HG02885 (cell line): ENCODE measurements around the gene CAMTA2.
"Not testable (repeated sequence)": the region's sequence is repeated elsewhere in the genome, so short reads cannot be mapped to it uniquely, and the experiment has no call there.

ENCODE experiments used
- ATAC-seq: cut with Tn5 transposase; IDR thresholded peaks from one replicate; pipeline ENCODE4 v1.9.1; 2021; ENCODE audit warnings: mild to moderate bottlenecking; ENCODE audit not compliant: unreplicated experiment, poor library complexity

The CAMTA2 gene

DNA sequence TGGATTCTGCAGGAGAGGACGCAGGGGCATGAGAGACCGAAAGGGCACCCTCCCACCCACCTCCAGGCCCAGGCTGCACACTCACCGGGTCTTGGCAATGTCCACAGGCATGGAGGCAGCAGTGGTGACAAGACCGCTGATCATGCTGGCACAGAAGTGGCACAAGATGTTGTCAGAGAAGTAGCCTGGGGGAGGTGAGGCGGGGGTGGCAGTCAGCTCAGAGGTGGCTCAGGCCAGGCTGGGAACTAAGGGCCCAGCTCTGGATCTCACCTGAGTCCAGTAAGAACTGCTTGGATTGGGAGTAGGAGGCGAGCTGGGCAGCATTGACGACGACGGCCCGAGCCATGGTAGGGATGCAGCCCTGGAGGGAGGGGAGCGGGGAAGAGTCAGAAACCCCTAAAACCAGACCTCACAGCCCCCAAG is 49.4 kb downstream of the CAMTA2 start:
- no peak for ATAC-seq

DNA sequence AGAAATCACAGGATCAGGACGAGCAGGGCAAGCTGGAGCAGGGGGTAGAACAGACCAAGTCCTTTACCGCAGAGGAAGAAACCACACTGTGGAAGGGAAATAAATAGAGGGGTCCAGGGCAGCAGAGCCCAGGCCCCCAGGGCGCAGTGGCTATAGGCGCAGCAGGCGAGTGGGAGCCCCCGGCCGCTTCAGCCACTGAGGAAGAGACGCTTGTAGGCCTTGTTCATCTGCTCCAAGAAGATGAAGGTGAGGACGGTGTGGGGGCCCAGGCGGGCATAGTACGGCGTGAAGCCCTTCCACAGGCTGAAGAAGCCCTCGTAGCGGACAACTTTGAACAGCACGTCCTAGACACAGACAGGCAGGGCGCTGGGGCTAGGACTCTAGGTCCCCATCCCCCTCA is 49.9 kb downstream of the CAMTA2 start:
- ATAC-seq: no peak

DNA sequence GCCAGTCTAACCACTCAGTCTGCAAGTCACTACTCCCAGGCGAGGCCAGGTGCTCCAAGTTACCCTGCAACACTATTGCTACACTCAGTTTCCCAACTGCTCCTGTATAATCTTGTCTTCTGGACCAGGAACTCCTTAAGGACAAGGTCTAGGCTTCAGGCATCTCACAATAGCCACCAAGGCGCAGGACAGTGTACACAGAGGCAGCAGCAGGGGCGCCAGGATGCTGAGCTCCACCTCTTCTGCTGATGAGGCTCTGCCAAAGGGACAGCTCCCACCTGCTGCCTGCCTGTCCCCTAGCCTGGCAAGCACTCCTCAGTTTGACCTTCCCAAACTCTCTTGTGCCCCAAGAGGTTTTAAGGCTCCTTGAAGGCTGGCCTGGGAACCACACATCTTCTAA is 51.0 kb downstream of the CAMTA2 start:
- ATAC-seq: no peak

GRCh38 chr17:4935650-4936049 is 51.8 kb downstream of the CAMTA2 start:
- no peak for ATAC-seq

GRCh38 chr17:4934173-4934979 is 53.1 kb downstream of the CAMTA2 start:
- no peak for ATAC-seq

DNA sequence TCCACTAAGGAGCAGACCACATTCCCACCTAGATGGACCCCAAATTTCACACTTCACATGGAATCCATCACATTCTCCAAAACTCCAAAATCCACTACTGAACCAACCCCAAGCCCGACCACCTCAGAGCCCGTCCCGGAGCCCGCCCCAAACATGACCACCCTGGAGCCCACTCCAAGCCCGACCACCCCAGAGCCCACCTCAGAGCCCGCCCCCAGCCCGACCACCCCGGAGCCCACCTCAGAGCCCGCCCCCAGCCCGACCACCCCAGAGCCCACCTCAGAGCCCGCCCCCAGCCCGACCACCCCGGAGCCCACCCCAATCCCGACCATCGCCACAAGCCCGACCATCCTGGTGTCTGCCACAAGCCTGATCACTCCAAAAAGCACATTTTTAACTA is 53.8 kb downstream of the CAMTA2 start:
- no peak for ATAC-seq

GRCh38 chr17:4932756-4933155 is 54.7 kb downstream of the CAMTA2 start:
- no peak for ATAC-seq

- ATAC-seq: no peak
These were observed 55.5 kb downstream of the CAMTA2 start, which contains the start of gene GP1BA for GRCh38 chr17:4931963-4932362. Gene GP1BA, plus strand, starts transcription at chr17:4932277. Its CDS starts 328 bp downstream, at chr17:4932605.

DNA sequence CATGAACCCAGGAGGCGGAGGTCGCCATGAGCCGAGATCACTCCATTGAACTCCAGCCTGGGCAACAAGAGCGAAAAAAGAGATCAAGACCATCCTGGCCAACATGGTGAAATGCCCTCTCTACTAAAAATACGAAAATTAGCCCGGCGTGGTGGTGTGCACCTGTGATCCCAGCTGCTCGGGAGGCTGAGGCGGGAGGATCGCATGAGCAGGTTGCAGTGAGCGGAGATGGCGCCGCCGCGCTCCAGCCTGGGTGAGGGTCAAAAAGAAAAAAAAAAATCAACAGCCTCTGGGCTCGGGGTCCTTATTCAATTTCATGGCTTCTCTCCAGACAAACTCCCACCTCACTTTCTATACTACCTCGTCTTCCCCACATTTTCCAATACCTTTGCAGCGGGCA is 58.6 kb downstream of the CAMTA2 start:
- no peak for ATAC-seq

GRCh38 chr17:4926577-4927335 is 60.7 kb downstream of the CAMTA2 start:
- not testable (repeated sequence) for ATAC-seq

DNA sequence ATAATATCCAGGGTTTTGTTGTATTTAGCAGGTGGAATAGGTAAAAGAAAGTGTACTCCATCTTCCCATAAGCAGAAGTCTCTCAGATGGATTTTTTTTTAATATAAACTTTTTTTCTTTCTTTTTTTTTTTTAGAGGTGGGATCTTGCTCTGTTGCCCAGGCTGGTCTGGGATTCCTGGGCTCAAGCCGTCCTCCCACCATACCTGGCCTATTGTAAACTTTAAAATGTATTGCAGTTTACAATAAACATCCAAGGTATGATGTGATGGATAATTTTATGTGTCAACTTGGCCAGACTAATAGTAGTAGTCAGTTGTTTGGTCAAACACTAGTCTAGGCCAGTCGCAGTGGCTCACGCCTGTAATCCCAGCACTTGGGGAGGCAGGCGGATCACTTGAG is 66.2 kb downstream of the CAMTA2 start:
- ATAC-seq: no peak

DNA sequence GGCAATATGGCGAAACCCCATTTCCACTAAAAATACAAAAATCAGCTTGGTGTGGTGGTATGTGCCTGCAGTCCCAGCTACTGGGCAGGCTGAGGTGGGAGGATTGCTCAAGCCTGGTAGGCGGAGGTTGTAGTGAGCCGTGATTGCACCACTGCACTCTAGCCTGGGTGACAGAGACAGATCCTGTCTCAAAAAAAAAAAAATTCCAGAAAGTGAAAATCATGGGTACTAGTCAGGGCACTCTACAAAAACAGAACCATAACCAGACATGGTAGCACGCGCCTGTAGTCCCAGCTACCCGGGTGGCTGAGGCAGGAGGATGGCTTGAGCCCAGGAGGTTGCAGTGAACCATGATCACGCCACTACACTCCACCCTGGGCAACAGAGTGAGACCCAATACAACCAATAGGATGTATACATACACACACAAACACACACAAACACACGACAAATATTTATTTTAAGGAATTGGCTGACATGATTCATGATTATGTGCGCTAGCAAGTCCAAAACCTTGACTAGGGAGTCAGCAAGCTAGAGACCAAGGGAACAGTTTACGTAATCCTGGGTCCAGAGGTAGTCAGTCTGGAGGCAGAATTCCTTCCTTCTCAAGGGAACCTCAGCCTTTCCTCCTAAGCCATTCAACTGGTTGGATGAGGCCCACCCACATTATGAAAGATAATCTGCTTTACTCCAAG is 67.0 kb downstream of the CAMTA2 start:
- no peak for ATAC-seq

DNA sequence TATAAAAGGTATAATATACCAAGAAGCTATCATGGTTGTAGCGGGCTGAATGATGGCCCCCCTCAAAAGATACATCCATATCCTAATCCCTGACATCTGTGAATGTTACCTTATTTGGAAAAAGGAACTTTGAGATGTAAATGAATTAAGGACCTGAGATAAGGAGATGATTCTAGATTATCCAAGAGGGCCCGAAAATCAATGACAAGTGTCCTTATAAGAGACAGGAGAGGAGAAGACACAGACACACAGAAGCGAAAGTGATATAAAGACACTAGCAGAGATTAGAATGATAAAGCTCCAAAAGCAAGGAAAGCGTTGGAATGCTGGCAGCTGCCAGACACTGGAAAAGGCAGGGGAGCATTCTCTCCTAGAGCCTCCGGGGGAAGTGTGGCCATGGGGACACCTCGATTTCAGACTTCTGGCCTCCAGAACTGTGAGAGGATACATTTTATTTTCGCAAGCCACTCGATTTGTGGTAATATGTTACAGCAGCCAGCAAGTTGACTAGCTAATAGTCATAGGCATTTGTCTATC is 67.9 kb downstream of the CAMTA2 start:
- no peak for ATAC-seq
